ENCODE results near the gene RASSF4. TPM values are rescaled to one million over a fixed set of nuclear protein-coding genes. Genes with fewer than 3 reads are reported as not detected.

The RASSF4 gene
- total RNA-seq, 1 experiment from 2014 or later = 11.5 TPM

- no peak overlapping the region for H3K27ac ChIP-seq (ENCODE audit: insufficient read length, low read depth, low read length)
- Mint-ChIP-seq H3K4me3 (no peak overlapping the region), H3K27ac (no peak overlapping the region), H3K9me3 (peaks cover 13 to 20% of the 10 kb centered on the region in 2 experiments), H3K4me1 (peaks cover 29 to 30% of the 10 kb centered on the region in 2 experiments), H3K27me3 (ENCODE audit: low read depth) (peaks cover 4% of the 10 kb centered on the region), H3K36me3 (ENCODE audit: insufficient read depth in 1 of 3, low read depth in 3 of 3) (peaks cover 2 to 29% (median 10%) of the 10 kb centered on the region in 3 experiments; a peak in 5 of 7 replicates)
- TF ChIP-seq CTCF (conservative IDR thresholded peaks at IDR 0.05) = no peak
- H3K23ac ChIP-seq (ENCODE audit: insufficient read length, low read depth, low read length) = no peak overlapping the region
- no peak overlapping the region for H3K4ac ChIP-seq (ENCODE audit: low read depth, low read length)
- H3T11ph ChIP-seq (ENCODE audit: low read length) = no peak overlapping the region
- H3K18ac ChIP-seq (ENCODE audit: insufficient read length, low read depth, low read length) = no peak overlapping the region
- peaks cover 7% of the 10 kb centered on the region for H3K4me1 ChIP-seq (ENCODE audit: insufficient read depth, low read length)
- H2AFZ ChIP-seq (ENCODE audit: low read length) = no peak overlapping the region
- H3K79me2 ChIP-seq (ENCODE audit: insufficient read depth, low read length) = no peaks in the 10 kb centered on the region
- no peak overlapping the region for H3K4me2 ChIP-seq (ENCODE audit: insufficient read depth, insufficient read length, low read length)
- H2BK12ac ChIP-seq (ENCODE audit: insufficient read length, low read depth, low read length) = no peak overlapping the region
- H2AK5ac ChIP-seq (ENCODE audit: insufficient read length, low read length) = no peak overlapping the region
- H4K20me1 ChIP-seq (ENCODE audit: control insufficient read depth, insufficient read depth, insufficient read length) = no peaks in the 10 kb centered on the region
- no peak overlapping the region for H2BK120ac ChIP-seq (ENCODE audit: low read depth, low read length, poor library complexity, severe bottlenecking)
- no peak overlapping the region for H3K9ac ChIP-seq (ENCODE audit: extremely low read depth, insufficient read length, low read length)
- no peaks in the 10 kb centered on the region for H3K23me2 ChIP-seq (ENCODE audit: insufficient read length, low read depth, low read length, poor library complexity, severe bottlenecking)
- no peak overlapping the region for H3K56ac ChIP-seq (ENCODE audit: insufficient read length, low read depth, low read length)
- peaks cover 10% of the 10 kb centered on the region for H3K9me3 ChIP-seq (ENCODE audit: control insufficient read depth, low read depth, low read length)
- WGBS (ENCODE audit: extremely low coverage, insufficient read length, low lambda C conversion rate) = no CpG with 5 or more reads among the region's 1 CpG
- H3K27me3 ChIP-seq (ENCODE audit: insufficient read depth, low read length) = no peaks in the 10 kb centered on the region
- DNase-seq = peak; percentile 5
- no peak overlapping the region for H4K5ac ChIP-seq (ENCODE audit: insufficient read length, low read depth, low read length)
- no peak overlapping the region for H3K14ac ChIP-seq (ENCODE audit: insufficient read depth, low read length)
- no peak overlapping the region for H2BK15ac ChIP-seq (ENCODE audit: low read depth, low read length)
- no peak overlapping the region for H4K91ac ChIP-seq (ENCODE audit: insufficient read length, low read depth, low read length)
- no peak overlapping the region for H2BK20ac ChIP-seq (ENCODE audit: low read depth, low read length, poor library complexity, severe bottlenecking)
- H3K79me1 ChIP-seq (ENCODE audit: insufficient read depth, low read depth, low read length, poor library complexity, severe bottlenecking) = no peaks in the 10 kb centered on the region
- no peak overlapping the region for H2BK5ac ChIP-seq (ENCODE audit: insufficient read length, low read length)
- no peak overlapping the region for H4K8ac ChIP-seq (replicated peaks; ENCODE audit: insufficient read length, low read depth, low read length)
These were observed 11.0 kb upstream of the RASSF4 start for GRCh38 chr10:44948642-44949041.
